Inflammatory macrophage treated with lipopolysaccharide for 1 hour (primary cell): Measurements from ENCODE around the gene UGT2B17.
"Not testable (repeated sequence)": the region's sequence is repeated elsewhere in the genome, so short reads cannot be mapped to it uniquely, and the experiment has no call there.

Experiments
- DNase-seq, 2 donors: peaks; one replicate each; pipeline ENCODE4 v3.0.0-alpha.2; 2020 to 2022

The UGT2B17 gene

DNA sequence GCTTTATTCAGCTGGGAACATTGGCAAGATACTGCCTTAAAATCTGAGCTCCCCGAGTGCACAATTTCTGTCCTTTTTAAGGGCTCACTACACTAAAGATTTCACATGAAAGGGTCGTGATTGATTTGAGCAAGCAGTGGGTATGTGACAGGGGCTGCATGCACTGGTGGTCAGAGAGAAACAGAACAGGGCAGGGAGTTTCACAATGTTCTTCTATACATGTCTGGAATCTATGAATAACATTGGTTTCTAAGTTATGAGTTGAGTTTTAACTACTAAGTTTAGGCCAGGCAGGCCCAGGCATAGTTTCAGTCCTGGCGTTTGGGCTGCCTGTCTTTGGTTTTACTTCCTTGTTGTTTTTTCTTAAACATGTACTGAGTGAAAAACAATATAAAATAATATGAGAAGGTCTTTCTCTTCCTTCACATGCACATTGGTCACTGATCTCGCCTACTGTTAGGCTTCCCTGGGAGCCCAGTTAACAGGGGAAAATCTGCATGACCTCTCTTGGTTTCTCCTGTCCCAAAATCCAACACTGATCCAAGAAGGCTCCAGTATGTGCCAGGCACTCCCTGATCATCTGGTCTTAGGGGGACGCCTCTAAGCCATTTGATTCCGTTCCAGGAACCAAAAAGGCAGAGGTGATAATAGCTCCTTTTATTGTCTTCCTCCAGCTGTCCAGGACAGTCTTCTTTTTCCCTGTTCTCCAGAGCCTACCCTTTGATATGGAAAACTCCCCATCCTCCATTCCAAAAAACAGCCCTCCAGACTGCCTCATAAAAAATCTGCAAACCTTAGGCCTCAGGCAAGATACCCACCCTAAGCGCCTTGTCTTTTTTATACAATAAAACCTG is at the start of gene UGT2B17:
UGT2B17 (minus strand) TSS at position 51 of the 854 bp plus-strand sequence. CDS start 7,838 bp downstream, outside the sequence.
- DNase-seq = no peak

DNA sequence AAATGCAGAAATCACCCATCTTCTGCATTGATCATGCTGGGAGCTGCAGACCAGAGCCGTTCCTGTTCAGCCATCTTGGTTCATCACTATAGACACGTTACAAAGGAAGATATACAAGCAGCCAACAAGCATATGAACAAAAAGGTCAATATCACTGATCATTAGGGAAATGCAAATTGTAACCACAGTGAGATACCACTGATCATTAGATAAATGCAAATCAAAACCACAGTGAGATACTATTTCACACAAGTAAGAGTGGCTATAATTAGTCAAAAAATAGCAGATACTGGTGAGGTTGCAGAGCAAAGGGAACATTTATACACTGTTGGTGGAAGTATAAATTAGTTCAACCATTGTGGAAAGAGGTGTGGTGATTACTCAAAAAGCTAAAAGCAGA is 46.6 kb upstream of the UGT2B17 start:
- DNase-seq = not testable (repeated sequence)

DNA sequence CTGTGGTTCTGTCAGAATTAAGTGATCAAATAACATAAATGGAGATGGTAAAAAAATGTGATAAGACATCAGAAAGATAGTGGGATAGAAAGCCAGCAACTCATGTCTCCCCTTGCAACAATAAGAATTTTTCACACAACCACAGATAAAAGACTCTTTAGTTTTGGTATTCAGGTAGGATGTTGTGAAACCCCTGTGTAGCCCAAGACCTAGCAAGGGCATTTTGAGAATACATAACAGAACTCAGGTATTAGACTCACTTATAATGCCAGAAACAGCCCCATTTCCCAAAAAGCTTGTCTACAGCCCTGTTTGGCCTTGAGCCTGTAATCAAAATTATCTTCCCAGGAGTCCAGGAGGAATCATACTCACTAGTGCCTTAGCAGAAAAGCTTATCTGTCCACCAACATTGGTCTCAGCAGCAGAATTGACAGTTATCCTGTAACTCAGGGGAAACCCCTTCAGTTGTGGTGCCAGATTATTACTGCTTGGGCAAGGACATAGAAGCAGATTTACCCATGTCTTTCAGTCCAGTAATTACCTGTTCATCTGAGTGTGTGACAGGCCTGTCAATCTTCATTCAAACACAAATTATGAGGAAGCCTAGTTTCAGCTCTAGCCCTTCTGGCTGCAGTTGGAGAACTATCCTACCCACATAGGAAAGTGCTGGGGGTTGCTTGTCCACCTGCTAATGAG is 41.0 kb upstream of the UGT2B17 start:
- no peak for DNase-seq

DNA sequence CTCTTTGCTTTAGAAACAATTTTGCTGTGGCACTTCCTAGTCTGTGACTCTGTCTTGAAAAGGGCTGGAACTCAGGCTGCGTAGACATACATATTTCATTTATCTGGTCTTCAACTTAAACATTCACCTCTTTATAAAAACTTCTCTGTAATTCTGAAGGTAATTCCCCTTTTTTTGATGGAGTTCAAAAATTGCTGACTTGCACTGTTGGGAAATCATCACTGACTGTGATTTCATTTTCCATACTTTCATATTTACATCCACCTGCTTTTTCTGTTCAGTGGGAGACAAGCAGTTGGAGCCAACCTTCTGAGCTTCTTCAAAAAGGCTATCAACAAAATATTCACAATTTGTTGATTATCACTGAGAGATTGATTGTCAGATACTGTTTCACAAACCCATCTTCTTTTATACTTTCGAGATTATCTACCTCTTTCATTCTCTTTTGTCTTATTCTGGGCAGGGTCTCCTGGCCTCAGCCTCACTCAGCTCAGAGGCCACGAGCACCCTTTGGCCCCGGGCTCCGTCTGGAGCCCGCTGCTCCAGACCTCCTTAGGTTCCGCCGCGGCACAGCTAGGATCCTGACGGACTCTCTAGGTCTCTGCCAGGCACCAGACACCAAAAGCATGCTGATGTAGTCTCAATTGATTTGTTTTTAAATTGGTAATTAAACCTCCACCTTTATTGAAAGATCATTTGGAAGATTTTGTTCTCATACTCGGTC is 39.7 kb upstream of the UGT2B17 start:
- no peak for DNase-seq

DNA sequence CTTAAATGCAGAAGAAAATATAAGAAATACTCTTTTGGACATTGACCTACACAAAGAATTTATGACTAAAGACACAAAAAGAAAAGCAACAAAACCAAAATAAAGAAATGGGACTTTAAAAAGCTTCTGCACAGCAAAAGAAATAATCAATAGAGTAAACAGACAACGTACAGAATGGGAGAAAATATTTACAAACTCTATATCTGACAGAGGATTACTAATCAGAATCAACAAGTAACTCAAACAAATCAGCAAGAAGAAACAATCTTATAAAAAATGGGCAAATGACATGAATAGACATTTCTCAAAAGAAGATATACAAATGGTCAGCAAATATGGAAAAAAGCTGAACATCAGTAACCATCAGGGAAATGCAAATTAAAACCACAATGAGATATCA is 37.6 kb upstream of the UGT2B17 start:
- DNase-seq = no peak

DNA sequence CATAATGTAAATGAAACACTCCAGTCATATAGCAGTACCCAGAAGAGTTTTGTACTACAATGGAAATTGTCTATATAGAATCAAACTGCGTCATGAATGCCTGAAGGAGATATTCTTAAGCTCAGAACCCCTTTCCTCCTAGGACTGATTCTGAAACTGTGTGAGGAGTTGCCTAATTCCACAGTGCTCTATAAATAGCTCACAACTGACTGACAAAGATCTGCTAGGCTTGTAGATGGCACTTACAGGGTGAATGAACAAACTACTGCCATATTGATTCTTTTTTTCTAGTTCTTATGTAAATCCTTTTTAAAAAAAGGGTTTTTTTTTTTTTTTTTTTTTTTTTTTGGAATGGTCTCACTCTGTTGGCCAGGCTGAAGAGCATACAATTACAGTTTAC is 30.1 kb upstream of the UGT2B17 start:
- DNase-seq = no peak

DNA sequence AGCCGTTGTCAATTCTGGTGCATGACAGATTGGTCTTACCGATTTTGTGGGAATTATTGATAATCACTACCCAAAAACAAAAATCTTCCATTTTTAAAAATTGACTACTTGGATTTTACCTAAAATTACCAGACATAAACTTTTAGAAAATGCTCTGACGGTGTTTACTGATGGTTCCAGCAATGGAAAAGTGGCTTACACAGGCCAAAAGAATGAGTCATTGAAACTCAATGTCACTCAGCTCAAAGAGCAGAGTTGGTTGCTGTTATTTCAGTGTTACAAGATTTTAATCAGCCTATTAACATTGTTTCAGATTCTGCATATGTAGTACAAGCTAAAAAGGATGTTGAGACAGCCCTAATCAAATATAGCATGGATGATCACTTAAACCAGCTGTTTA is 23.0 kb upstream of the UGT2B17 start:
- DNase-seq = no peak

DNA sequence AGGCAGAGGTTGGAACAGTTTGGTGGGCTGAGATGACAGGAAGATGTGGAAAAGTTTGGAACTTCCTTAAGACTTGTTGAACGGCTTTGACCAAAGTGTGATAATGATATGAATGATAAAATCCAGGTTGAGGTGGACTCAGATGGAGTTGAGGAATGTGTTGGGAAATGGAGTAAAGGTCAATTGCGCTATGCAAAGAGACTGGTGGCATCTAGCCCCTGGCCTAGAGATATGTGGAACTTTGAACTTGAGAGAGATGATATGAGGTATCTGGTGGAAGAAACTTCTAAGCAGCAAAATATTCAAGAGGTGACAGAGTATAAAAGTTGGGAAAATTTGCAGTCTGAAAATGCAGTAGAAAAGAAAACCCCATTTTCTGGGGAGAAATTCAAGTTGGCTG is 21.4 kb upstream of the UGT2B17 start:
- DNase-seq = no peak

DNA sequence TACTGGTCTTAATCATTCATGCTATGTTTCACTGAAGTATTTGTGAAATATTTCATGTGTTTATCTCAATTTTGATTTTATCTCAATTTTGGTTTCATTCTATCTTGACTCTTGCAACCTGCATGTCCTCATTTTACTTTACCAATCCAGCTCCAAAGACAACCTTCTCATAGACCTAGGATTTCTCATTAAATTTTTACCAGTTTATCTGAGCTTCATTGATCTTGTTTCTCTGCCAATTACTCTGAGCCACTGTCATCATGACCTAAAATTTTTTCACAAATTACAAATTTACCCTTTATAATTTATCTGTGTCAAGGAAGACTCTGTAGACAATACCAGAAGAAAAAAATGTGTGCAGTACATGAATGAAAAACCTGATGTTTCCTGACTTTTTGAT is 18.6 kb upstream of the UGT2B17 start:
- DNase-seq = no peak

DNA sequence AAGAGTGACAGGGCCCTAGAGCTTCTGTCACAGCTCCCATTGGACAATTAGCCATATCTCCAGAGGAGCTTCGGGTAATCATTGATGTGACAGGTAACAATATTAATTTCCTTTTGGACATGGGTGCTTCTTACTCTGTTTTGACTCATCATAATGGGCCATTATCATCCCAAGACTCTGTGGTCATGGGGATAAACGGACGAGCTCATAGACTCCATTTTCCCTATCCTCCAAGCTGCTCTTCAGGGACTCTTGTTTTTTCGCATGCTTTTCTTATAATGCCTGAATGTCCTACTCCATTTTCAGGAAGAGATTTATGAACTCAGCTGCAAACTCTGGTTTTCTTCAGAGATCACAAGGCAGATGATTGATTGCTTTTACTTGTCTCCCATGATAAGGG is 17.0 kb upstream of the UGT2B17 start:
- no peak for DNase-seq

DNA sequence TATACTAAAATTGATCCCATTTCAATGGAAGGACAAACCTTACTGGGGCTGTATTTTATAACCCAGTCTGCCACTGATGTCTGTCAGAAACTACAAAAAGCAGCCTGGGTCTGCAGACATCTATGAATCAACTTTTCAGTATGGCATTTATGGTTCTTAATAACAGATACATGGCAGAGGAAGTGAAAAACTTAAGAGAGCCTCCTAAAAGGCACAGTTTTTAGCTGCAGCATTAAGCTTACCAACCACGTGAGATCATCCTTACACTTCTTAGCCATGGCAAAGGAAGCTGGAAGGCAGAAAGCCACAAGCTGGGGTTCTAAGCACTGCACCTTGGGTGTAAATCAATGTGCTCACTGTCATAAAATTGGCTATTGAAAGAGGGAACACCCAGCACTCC is 16.6 kb upstream of the UGT2B17 start:
- no peak for DNase-seq

DNA sequence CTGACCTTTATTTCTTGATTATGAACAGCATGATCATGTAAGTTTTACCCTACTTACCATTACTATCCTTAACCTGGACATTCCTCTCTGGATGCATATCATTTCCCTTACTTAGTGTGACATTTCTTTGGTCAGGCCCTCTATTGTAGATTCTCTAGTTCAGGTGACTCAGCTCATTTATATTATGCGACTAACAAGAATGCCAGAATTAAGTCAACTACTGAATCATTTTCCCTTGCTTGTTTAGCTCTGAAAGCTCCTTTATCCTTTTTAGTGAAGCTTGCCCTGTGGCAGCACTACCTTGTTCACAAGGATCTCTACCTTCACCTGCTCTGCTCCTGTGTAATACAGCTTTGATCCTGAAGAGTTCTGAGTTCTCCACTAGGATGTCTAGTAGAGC is 15.1 kb upstream of the UGT2B17 start:
- DNase-seq = no peak

DNA sequence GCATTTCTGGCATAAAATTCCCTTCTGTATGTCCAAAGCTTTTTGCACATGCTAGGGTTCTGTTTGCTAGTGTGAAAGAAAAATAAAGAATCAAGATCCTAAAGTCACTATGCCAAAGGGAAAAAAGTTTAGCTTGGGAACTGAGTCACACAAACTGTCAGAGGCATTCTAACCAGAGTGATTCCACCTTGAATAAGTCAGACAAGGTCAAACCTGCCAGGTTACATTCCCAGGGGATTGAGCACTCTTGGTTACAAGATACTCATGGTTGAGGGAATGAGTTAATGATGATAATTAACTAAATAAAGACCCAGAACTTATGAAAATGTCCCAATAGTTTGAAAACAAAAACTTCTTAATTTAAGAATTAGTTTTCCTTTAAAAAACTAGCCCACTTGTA is 13.7 kb upstream of the UGT2B17 start:
- no peak for DNase-seq

DNA sequence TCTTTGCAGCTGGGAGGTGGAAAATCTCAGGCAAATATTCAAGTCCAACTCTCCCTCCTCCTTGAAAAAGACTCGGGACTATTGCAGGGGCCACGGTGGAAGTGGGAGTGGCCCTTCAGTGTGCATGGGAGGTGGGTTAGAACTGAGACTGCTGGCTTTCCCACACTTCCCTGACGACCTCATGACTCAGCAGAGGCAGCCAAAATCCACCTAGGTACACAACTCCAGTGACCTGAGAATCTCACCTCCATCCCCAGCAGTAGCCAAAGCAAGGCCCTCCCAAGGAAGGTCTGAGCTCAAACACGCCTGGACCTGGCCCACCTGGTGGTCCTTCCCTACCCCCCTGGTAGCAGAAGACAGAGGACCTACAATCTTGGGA is 6.2 kb upstream of the UGT2B17 start:
- DNase-seq = no peak

DNA sequence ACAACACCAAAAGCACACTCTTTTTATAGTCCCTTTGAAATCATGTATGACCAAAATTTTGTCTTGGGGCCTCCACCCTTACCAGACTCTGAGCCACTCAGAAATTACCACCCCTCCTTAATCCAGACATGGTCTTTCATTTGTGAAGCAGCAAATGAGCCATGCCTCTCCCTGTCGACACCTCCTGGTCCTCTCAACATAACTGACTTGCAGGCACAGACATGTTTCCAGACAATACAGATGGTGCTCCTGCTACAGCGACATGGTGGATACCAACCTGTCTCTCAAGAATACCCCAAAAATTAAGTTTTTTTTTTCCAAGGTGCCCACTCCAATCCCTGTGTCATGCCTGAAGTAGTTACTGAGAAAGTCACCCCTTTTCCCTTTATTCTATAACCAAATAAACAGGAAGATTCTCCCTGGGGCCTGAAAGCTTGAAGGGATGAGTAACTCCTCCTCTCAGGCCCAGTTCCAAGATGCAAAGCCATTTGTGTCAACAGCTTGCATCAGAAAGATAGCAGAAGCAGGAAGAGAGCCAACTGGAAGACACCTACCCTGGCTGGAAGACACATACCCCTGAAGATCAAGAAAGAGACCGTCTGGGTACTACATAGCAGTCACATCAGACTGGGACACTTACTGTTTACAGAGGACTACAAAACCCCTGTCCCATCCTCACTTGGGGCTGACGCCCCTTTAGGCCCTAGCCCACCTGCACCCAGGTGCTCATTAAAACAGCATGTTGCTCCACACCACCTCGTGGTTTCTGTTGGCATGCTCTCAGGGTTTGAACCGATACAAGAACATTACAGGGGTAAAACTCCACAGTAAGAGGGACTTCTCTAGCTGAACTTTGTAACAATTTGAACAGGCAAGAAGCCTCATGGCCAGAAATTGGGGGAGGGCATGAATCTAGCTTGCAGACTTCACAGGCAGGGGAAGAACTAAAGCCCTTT is 5.5 kb upstream of the UGT2B17 start:
- no peak for DNase-seq

DNA sequence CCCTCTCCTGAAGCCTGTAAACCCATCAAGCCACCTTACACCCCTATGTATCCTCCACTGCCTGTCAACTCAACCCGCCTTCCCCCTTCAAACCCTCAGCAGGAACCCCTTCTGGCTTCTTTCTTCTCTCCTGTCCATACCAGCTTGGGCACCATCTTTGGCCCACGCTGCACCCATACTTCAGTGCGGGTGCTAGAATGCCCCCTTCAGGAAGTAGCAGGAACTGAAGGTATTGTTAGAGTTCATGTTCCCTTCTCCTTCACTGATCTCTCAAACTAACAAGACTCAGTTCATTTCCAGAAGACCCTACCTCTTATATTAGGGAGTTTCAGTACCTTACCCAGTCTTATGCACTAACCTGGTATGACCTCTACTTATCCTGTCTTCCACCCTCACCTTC is 1.5 kb upstream of the UGT2B17 start:
- no peak for DNase-seq

DNA sequence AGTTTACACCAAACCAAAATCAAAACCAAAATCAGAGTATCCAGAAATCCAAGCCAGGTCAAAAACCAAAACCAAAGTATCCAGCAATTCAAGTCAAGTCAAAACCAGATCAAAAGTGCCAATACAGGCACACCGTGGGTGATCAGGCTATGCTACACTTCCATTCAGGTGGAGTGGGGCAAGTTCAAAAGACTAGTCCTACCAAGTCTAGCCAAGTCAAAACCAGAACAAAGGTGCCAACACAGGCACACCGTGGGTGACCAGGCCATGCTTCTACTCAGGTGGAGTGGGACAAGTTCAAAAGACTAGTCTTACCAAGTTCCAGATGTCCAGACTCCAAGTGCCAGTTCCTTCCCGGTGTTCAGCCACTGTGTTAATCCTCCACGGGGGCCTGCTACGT is 486 bp downstream of the UGT2B17 start:
- DNase-seq = not testable (repeated sequence)

DNA sequence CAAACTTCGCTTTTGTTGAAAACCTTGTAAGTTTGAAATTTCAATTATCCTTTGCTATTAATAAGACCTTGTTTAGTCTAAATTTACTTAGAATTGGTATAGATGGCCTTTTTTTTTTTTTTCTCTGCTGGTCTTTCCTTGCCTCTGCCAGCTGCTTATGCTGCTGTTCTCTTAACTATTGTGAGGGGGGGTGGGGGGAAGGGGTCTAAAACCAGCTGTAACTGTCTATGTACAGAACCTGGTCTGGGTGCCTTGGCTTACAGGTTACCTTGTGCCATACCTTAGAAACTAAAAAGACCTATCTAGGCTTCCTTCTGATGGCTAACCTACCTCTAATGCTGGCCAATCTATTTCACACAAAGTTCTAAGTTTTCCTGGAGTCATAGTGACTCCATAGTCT is 1.0 kb downstream of the UGT2B17 start:
- no peak for DNase-seq

DNA sequence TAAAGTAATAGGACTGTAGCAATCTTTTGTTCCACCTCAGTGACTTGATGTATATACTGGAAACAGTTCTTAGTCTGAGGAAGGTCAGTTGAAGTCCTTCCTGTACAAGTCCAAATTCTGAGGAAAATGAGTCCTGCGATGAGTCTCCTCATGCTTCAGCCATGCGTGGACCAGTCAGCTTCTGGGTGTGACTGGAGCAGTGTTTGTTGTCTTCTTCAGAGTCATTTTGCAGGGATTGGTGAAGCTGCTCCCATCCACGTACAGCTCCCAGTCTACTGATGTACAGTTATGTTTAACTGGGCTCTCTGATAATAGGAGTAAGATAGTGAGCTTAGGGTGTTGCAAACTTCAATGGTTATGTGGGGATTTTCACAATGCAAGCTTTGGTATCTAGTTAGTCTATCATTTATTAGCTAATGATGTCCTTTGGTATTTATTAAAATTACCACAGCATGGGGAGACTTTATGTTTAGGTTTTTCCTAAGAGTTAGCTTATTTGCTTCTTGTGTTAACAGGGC is 3.4 kb downstream of the UGT2B17 start:
- DNase-seq = no peak

DNA sequence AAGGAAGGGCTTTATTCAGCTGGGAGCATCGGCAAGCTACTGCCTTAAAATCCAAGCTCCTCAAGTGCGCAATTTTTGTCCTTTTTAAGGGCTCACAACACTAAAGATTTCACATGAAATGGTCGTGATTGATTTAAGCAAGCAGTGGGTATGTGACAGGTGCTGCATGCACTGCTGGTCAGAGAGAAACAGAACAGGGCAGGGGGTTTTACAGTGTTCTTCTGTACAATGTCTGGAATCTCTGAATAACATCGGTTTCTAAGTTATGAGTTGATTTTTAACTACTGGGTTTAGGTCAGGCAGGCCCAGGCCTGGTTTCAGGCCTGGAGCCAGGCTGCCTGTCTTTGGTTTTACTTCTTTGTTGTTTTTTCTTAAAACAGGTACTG is 6.0 kb downstream of the UGT2B17 start:
- no peak for DNase-seq

DNA sequence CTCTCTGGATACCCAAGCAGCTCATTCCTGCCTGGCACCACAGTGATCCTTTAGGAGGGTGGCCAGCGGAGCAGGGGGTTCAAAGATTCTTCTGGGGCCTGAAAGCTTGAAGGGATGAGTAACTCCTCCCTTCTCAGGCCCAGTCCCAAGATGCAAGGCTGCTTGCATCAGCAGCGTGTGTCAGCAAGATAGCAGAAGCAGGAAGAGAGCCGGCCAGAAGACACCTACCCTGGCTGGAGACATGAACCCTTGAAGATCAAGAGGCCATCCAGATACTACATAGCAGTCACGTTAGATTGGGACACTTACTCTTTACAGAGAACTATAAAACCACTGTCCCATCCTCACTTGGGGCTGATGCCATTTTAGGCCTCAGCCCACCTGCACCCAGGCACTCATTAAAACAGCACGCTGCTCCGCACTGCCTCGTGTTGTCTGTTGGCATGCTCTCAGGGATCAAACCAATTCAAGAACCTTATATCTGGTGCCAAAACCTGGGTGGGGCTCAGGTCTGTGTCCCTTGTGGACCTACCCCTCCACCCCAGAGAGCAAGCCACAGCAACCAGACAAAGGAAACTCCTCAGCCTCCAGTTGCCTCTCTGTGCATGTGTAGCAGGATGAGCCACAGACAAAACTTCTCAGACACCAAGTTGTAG is 6.5 kb downstream of the UGT2B17 start:
- no peak for DNase-seq

DNA sequence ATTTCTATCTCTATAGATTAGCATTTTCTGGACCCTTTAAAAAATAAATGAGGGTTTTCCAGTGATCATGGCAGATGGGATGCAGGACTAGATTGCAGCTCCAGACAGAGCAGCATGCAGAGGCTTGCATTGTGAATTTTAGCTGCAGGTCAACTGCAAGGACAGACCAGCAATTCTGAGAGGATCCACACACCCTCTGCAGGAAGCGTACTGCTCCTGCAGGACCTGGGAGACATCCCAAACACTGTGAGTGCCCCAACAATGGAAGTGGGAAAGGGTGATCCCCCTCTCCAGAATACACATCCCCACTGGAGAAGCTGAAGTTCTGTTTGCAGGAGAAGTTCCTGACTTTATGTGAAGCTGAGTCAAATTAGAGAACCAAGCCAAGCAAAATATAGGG is 7.1 kb downstream of the UGT2B17 start:
- not testable (repeated sequence) for DNase-seq
